ENCODE data around the gene LYST.

GRCh38 chr1:235875036-235875597 lies 8.4 kb upstream of the LYST start:
- TF ChIP-seq CTCF (IDR thresholded peaks at IDR 0.05; ENCODE audit: insufficient read depth, low read length, poor library complexity, severe bottlenecking) (no peak), EZH2phosphoT487 (conservative IDR thresholded peaks at IDR 0.05; ENCODE audit: low read length) (no peak)
